Activated naive CD4-positive, alpha-beta T cell treated with anti-CD3 and anti-CD28 coated beads, Interleukin-2, amount 50 U/mL, for 72 hours (primary cell): Measurements from ENCODE around the gene NANOS1. TPM values are rescaled to one million over a fixed set of nuclear protein-coding genes. Genes with fewer than 3 reads are reported as not detected.
A peak's percentile ranks its signal among the peaks of the same experiment; 100 is the strongest.
"Not testable (repeated sequence)": the region's sequence is repeated elsewhere in the genome, so short reads cannot be mapped to it uniquely, and the experiment has no call there.

ENCODE experiments used
- ATAC-seq, 2 donors: fragments of 150-1000 bp; cut with Tn5 transposase; 2 replicates each; pipeline ENCODE4 v1.10.0; 2021; ENCODE audit warnings: mild to moderate bottlenecking in 2 of 2, moderate library complexity in 2 of 2
- DNase-seq, 2 donors: peaks; one replicate each; pipeline ENCODE4 v3.0.0; 2021 to 2022; ENCODE audit warnings: low spot score in 2 of 2
- H3K27ac Mint-ChIP-seq, 2 donors: one replicate each; pipeline ENCODE4 v1.8.0; 2022; ENCODE audit warnings: mild to moderate bottlenecking in 2 of 2, mixed read lengths in 2 of 2
- H3K36me3 Mint-ChIP-seq, 2 donors: one replicate each; pipeline ENCODE4 v1.8.0; 2022; ENCODE audit warnings: mixed read lengths in 2 of 2
- H3K9me3 Mint-ChIP-seq, 2 donors: one replicate each; pipeline ENCODE4 v1.8.0; 2022; ENCODE audit warnings: mixed read lengths in 2 of 2
- total RNA-seq, 2 donors: library from RNA; stranded (reverse); gene quantifications; one replicate each; pipeline ENCODE4 v1.2.3, GENCODE V29; 2022

NANOS1 gene
- total RNA-seq, 2 donors from 2014 or later: 0.14 TPM; not detected in 1

DNA sequence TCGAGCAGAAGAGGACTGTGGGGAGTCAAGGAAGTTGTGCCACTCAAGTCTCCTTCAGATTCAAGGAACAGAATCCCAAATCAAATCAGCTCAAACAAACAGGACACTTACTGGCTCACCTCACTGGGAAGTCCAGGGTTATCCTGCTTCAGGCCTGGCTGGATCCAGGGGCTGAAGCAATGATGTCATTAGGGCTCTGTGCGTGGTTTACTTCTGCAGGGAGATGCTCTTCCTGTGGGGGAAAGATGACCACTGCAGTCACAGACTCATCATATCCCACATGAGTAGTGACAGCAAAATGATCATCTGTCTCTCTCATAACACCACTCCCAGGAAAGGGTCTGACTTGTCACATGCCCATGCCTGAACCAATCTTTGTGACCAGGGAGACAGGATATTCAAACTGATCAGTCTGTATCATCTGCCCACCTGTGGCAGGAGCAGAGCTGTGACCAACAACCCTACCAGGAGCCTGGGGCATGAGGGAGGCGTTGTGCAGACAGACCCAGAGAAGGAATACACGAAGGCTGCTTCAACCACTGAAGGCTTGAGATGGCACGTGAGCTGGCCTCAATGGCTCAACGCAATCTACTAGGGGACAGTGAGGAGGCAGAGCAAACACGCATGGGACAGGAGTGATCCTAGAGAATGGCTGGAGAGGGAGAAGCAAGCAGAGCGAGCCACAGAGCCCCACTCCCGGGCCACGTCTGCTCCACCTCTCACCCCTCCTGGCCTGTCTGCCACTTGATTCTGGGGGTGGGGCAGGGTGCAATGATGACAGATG lies 27.6 kb upstream of the NANOS1 start:
- Mint-ChIP-seq H3K9me3 (no peaks in the 10 kb centered on the region), H3K36me3 (no peaks in the 10 kb centered on the region), H3K27ac (no peak overlapping the region)
- DNase-seq (no peak), ATAC-seq (no peak)

DNA sequence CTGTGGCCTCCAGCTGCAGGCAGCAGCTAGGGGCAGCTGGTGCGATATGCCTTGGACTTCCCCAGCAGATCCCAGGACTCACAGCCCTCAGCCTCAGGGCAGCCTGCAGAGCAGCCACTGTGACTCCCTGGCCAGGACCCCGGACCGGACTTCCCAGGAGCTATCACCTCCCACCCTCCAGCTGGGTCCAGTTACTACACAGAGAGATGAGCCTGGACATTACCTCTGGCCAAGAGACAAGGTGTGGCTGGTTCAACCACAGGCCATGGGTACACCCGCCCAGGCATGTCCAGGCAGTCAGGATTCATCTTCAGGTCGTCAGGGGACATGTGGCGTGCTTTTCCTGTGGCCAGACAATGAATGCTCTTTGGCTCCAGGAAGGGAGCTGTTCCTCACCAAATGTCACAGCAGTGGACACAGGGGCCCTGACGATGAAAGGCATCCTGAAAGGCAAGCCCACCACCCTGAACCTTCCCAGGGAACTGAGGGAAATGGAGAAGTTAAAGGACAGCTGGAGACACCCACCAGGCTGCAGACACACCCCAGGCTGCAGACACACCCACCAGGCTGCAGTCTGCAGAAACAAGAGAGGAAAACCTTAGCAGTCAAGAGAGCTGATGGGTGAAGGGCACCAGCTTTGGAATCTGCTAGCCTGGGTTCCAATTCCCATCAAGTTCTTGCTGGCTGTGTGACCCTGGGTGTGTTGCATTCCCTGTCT lies 25.8 kb upstream of the NANOS1 start:
- no peak for DNase-seq
- Mint-ChIP-seq H3K9me3 (no peaks in the 10 kb centered on the region), H3K27ac (no peak overlapping the region), H3K36me3 (no peaks in the 10 kb centered on the region)
- no peak for ATAC-seq

DNA sequence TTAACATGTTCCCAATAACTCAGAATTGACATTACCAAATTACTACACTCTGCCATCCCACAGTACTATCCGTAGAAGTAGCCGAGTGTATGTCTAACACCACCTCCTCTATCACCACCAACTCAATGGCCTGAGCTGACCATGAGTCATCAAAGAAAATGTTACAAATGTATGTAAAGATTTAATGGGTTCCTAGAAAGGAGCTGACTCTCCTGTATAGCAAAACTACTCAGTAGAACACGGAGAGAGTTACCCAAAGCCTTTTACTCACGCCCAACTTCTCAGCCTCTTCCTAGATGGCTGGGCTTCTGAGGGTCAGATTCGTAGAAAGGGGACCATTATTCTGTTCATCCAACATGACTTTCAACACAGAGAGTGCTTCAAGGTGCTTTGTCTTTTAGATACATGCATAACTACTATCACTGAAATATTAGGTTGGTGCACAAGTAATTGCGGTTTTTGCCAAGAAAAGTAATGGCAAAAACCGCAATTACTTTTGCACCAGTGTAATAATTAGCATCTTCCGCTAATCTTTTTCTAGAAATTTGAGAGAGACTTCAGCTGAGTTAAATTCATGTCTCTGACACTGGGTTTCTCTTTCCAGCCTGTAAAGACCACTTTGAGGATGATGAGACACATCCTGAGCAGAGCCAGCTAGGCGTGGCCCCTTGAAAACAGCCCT lies 24.0 kb upstream of the NANOS1 start:
- no peak overlapping the region for H3K27ac Mint-ChIP-seq
- no peaks in the 10 kb centered on the region for H3K36me3 Mint-ChIP-seq
- no peaks in the 10 kb centered on the region for H3K9me3 Mint-ChIP-seq
- DNase-seq (no peak), ATAC-seq (no peak)

DNA sequence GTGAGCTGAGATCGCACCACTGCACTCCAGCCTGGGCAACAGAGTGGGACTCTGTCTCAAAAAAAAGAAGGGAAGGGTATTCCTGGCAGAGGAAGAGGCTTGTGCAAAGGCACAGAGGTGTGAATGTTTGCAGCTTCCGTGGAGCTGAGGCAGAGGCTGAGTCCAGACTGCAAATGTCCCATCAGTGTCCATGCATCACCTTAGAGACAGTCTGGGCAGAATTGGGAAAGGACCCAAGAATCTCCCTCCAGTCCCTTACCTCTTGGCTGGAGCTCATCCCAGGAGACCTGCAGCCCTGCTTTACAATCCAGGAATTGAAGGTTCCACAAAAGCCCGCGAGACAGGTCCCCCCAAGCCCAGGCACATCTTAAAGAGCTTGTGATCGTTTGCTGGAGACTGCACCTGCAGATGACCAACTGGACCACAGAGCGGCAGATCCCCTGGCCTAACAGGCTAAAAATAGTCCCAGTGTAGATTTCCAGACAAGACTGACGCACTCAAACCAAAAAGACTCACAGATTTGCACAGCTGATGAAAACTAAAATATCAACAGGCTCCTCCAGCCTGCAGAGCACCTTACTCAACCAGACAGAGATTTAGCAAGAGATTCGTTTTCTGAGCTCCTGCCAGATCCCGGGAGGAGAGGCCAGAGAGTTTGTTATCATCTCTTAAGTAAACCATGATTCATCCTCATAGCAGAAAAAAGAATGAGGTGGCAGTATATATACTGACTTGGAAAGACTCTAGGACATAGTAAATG lies 22.9 kb upstream of the NANOS1 start:
- Mint-ChIP-seq H3K36me3 (no peaks in the 10 kb centered on the region), H3K27ac (no peak overlapping the region), H3K9me3 (no peaks in the 10 kb centered on the region)
- no peak for DNase-seq
- ATAC-seq: no peak

DNA sequence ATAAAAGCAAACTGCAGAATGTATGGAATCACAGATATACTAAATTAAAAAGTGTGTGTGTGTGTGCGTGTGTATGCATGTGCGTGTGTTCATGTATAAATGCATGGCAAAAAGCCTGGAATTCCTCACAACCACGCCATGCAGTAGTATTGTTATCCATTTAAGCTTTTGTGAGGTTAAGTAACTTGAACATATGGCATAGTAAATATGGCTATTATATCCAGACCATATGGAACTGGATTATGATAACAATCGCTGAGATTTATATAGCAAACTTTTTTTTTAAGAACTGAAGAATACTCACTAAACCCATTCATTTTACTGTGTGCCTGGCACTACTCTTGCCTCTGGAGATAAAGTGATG lies 22.3 kb upstream of the NANOS1 start:
- no peak for DNase-seq
- Mint-ChIP-seq H3K9me3 (no peaks in the 10 kb centered on the region), H3K36me3 (no peaks in the 10 kb centered on the region), H3K27ac (no peak overlapping the region)
- no peak for ATAC-seq

DNA sequence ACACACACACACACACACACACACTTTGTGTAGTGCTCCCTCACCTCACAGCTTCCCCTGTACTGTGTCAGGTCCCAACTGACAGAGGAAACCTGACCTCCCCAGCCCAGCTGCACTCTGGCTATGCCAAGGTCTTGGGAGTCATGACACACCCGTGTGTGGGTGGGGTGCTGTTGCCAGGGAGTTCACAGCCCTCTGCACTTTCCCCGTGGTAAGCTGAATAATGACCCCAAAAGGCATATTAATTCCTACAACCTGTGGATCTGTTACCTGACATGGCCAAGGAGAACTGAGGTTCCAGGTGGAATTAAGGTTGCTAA lies 8.9 kb upstream of the NANOS1 start:
- no peak for DNase-seq
- no peaks in the 10 kb centered on the region for H3K9me3 Mint-ChIP-seq
- ATAC-seq: peak; percentile 31 to 39
- H3K27ac Mint-ChIP-seq: no peak overlapping the region
- no peaks in the 10 kb centered on the region for H3K36me3 Mint-ChIP-seq

DNA sequence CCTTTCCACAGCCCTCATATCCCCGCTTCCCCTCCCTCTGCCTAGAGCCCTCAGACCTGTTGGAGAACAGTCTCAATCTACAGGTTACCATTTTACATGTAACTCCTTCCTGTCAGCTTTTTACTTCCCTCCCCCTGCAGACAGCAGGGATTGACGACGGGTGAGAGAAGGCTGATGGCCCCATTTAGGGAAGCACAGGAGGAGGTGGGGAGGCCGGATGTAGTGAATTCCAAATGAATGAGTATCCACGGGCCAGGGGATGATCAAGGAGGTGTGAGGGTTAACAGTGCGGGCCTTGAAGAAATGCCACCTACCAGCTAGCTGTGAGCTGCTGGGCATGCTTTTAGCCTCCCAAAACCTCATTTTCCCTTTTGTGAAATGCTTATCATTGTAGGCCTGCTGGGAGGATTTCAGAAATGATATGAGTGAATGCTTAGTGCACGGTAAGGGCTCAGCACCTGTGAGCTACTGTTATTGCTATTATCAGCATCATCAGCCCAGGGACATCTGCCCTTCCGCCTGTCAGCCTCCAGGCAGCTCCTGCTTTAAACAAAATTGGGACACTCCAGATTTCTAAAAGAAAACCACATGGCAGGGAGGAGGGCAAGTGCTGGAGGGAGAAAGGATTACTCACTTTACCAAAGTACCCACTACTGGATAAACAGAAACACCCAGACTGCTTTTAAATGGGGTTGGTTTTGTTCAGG lies 6.5 kb upstream of the NANOS1 start:
- no peak for ATAC-seq
- Mint-ChIP-seq H3K9me3 (no peaks in the 10 kb centered on the region), H3K27ac (no peak overlapping the region), H3K36me3 (no peaks in the 10 kb centered on the region)
- DNase-seq: no peak

DNA sequence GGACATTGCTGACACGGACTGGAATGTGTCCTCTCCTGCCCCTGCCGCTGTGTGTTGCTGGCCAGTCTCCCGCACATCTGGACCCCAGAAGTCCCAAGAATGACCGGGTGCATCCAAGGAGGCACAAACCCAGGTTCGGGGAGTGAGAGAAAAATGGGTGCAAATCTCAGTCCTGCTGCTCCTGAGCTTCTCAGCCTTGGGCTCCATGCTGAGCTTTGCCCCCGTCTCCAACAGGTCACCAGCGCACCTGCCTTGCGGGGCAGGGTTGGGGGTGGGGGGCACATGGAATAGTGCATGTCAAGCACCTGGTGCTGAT lies 6.0 kb upstream of the NANOS1 start:
- DNase-seq (no peak), ATAC-seq (no peak)
- no peaks in the 10 kb centered on the region for H3K9me3 Mint-ChIP-seq
- H3K27ac Mint-ChIP-seq: no peak overlapping the region
- H3K36me3 Mint-ChIP-seq: no peaks in the 10 kb centered on the region

DNA sequence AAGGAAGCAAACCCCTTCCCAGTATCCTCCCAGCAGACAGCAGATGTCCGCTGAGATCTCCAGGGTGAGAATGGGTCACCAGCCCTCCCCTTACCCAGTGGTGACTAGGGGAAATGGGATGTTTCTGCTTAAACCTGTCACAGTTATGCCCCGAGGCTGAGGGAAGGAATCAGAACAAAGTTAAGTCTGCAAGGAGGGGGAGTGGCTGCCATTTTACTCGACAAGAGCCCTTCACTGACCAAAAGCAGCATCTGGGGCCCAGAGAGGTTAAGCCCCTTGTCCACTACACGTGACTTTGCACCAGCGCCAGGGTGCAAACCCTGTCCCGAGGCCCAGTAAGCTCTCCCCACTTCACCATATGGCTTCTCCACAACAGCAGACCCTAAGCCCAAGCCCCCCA lies 4.6 kb upstream of the NANOS1 start:
- Mint-ChIP-seq H3K36me3 (no peaks in the 10 kb centered on the region), H3K9me3 (no peaks in the 10 kb centered on the region)

DNA sequence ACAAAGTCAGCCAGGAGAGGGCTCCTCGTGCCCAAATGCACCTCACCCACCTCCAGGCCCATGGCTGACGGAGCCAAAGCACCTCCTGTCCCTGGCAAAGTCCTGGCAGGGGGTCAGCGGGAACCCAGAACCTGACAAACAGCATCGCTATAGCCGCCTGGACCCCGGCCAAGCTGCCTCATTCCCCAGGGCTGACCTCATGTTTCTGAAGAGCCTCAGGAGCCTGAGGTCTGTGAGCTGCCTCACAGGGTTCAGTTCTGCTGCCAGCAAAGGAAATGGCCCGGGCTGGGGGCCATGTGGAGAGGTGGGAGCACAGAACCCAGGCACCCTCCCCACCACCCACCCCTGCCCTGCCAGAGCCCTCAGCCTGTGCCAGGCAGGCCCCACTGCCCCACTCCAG lies 4.2 kb upstream of the NANOS1 start:
- no peaks in the 10 kb centered on the region for H3K9me3 Mint-ChIP-seq
- H3K27ac Mint-ChIP-seq: no peak overlapping the region
- H3K36me3 Mint-ChIP-seq: no peaks in the 10 kb centered on the region
- no peak for DNase-seq
- no peak for ATAC-seq

More for the DNA sequence above, 4.6 kb upstream of the NANOS1 start:
- DNase-seq: no peak
- no peak overlapping the region for H3K27ac Mint-ChIP-seq
- no peak for ATAC-seq

DNA sequence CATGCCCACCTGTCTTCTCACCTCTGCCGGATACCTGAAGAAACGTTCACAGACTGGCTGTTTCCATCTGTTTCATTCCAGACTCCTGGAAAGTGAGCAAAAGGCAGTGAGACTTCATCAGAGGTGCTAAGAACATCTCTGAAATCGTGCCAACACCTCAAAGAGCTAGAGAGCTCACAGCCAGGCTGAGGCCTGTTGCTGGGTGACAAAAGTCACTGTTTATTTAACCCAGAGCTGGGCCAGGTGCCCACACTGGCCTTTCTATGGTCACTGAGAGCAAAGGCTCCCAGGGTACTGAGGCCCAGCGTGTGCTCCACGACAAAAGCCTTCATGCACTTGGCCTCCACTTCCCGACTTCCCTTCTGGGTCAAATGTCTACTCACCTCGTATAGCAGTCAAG lies 3.7 kb upstream of the NANOS1 start:
- Mint-ChIP-seq H3K9me3 (no peaks in the 10 kb centered on the region), H3K36me3 (no peaks in the 10 kb centered on the region), H3K27ac (peak overlapping the region in 1 of 2 donors; percentile 3)
- DNase-seq (no peak), ATAC-seq (no peak)

DNA sequence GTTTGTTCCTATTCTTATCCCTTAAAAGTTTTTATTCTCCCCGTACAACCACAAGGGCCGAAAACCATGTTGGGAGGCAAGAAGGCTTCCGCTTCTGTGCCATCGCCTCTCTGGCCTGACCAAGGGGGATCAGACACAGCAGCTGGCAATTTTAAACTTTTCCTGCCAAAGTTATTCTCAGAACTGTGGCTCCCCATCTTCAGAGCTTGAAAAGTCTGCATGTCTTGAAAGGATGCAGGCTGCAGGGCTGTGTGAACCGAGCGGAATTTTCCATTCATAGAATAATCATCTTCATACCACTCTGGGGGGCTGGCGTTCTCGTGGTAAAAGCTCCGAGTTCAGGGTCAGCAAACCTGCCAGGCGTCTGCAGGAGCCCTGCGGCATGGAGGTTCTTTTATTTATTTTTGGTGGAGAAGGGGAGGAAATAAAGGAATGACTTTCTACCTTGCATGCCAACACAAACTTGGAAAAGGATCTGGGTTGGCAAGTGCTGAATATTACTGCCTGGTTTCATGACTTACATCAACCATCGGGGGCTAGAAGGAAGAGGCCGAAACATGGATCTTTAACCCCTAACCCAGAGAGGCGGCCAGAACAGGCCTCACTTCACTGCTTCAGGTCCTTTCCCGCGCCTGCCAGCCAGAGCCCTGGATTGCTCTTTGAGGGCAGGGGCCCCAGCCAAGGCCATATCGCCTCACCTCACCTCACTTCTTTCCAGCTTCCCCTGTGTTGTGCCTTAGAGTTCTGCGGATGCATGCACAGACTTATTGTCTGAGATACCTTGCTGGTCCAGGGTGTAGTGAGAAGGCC lies 3.0 kb upstream of the NANOS1 start:
- no peaks in the 10 kb centered on the region for H3K9me3 Mint-ChIP-seq
- DNase-seq: no peak
- H3K36me3 Mint-ChIP-seq: no peaks in the 10 kb centered on the region
- H3K27ac Mint-ChIP-seq: peak overlapping the region in 1 of 2 donors; percentile 3
- ATAC-seq: no peak

DNA sequence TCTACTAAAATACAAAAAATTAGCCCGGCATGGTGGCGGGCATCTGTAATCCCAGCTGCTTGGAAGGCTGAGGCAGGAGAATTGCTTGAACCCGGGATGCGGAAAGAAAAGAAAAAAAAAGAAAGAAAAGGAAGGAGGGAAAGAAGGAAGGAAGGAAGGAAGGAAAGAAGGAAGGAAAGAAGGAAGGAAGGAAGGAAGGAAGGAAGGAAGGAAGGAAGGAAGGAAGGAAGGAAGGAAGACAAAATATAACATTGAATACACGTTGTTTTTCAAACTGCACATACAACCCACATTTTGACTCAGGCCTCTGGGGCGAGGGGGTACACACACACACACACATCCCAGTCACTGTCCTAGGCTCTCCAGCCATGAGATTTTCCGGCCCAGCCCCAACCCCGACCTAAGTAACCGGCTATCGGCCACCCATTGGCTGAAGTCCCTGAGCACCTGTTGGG lies 1.0 kb upstream of the NANOS1 start:
- H3K36me3 Mint-ChIP-seq, ATAC-seq, DNase-seq, H3K9me3 Mint-ChIP-seq, H3K27ac Mint-ChIP-seq: not testable (repeated sequence)

DNA sequence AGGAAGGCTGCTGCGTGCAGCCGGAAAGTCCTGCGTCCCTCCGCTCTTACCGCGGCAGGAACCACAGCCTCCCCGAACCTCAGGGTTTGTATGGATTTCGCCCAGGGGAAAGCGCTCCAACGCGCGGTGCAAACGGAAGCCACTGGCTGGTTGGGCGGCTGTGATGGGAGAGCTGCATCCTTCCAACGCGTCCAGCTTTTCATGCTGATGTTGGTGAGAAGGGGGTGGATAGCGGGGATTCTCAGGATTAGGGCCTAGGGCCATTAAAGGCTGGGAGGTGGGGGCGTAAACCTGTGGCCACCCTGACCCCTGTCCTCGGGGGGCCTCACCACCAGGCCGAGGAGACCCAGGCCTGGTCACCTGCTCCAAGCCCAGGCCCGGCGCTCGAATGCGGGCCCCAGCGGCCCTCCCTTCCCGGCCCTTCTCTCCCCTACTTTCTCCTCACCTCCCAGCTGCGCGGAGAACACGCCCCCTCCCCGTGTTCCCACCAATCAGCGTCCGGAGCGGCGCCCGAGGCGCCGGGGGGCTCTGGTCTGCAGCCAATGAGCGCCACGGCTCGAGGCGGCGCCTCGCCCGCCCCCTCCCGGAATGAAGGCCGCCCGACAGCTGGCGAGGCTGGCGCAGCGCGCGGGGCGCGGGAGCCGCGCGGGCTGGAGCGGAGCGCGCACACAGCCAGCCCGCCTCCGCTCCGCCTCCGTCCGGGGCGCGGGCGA lies 458 bp upstream of the NANOS1 start:
- DNase-seq (peak; percentile 60 to 74), ATAC-seq (peak; percentile 55 to 77)
- H3K36me3 Mint-ChIP-seq: no peaks in the 10 kb centered on the region
- H3K9me3 Mint-ChIP-seq: no peaks in the 10 kb centered on the region
- peak overlapping the region in 1 of 2 donors; percentile 81 for H3K27ac Mint-ChIP-seq
